Measurements from ENCODE around the gene MACROH2A1. TPM values are rescaled to one million over a fixed set of nuclear protein-coding genes. Genes with fewer than 3 reads are reported as not detected.

The MACROH2A1 gene
- total RNA-seq, 1 experiment from 2014 or later = 83.8 TPM

DNA sequence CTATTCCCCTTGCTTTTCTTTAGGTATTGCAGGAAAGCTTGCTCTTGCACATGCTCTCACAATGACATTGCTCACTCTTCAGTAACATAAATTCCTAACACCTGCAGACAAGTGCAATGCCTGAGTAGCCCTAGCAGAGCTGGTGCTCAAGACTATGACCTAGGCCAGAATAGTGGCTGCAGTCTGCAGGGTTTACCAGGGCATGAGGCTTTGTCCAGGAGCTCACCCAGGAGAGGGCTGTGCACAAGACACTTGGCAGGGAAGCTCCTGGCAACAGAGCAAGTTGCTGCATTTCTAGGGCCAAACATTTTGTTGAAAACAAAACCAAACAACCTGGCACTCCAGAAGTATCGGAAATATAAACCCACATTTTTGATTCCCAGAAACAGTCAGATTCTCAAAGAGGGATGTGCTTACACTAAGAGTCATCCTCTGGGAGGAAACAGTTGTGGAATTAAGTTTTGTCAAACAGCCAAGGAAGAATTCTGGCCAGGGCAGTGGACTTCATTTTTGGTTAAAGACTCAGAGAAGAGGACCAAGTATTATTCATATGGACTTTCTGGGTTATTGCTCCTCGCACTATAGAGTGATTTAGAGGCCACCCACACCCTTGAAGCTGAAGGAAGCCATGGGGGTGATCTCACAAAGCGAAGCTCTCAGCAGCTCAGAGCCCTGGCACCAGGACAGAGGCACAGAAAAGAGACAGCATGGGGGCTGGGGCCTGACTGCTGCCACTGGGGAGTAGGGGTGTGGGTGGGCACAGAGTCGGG lies 44.9 kb downstream of the MACROH2A1 start:
- Mint-ChIP-seq H3K27ac (no peak overlapping the region), H3K4me1 (no peaks in the 10 kb centered on the region), H3K4me3 (no peak overlapping the region), H3K27me3 (ENCODE audit: low read depth) (no peaks in the 10 kb centered on the region), H3K9me3 (no peaks in the 10 kb centered on the region), H3K36me3 (peaks cover 3% of the 10 kb centered on the region)
- ATAC-seq (no peak), DNase-seq (ENCODE audit: low spot score) (no peak)
- ChIA-PET POLR2A (no interaction called here), CTCF (interaction anchor here (0.7 kb wide), 1 partner anchor 163 kb away, joined by 3 read pairs; no protein-coding TSS in a partner anchor)
- no peak for TF ChIP-seq NR1H2 (CRISPR knock-in tag; IDR thresholded peaks at IDR 0.05)
- no peak for TF ChIP-seq ZNF219 (CRISPR knock-in tag; IDR thresholded peaks at IDR 0.05; ENCODE audit: borderline replicate concordance)
- no peak for TF ChIP-seq ESRRA (CRISPR knock-in tag; IDR thresholded peaks at IDR 0.05; ENCODE audit: borderline replicate concordance)
- TF ChIP-seq, protein P1, sequence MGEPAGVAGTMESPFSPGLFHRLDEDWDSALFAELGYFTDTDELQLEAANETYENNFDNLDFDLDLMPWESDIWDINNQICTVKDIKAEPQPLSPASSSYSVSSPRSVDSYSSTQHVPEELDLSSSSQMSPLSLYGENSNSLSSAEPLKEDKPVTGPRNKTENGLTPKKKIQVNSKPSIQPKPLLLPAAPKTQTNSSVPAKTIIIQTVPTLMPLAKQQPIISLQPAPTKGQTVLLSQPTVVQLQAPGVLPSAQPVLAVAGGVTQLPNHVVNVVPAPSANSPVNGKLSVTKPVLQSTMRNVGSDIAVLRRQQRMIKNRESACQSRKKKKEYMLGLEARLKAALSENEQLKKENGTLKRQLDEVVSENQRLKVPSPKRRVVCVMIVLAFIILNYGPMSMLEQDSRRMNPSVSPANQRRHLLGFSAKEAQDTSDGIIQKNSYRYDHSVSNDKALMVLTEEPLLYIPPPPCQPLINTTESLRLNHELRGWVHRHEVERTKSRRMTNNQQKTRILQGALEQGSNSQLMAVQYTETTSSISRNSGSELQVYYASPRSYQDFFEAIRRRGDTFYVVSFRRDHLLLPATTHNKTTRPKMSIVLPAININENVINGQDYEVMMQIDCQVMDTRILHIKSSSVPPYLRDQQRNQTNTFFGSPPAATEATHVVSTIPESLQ (CRISPR knock-in tag; IDR thresholded peaks at IDR 0.05) = no peak
- TF ChIP-seq, protein P2, sequence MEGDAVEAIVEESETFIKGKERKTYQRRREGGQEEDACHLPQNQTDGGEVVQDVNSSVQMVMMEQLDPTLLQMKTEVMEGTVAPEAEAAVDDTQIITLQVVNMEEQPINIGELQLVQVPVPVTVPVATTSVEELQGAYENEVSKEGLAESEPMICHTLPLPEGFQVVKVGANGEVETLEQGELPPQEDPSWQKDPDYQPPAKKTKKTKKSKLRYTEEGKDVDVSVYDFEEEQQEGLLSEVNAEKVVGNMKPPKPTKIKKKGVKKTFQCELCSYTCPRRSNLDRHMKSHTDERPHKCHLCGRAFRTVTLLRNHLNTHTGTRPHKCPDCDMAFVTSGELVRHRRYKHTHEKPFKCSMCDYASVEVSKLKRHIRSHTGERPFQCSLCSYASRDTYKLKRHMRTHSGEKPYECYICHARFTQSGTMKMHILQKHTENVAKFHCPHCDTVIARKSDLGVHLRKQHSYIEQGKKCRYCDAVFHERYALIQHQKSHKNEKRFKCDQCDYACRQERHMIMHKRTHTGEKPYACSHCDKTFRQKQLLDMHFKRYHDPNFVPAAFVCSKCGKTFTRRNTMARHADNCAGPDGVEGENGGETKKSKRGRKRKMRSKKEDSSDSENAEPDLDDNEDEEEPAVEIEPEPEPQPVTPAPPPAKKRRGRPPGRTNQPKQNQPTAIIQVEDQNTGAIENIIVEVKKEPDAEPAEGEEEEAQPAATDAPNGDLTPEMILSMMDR (IDR thresholded peaks at IDR 0.05) = no peak
- TF ChIP-seq CREM (CRISPR knock-in tag; IDR thresholded peaks at IDR 0.05) = no peak

DNA sequence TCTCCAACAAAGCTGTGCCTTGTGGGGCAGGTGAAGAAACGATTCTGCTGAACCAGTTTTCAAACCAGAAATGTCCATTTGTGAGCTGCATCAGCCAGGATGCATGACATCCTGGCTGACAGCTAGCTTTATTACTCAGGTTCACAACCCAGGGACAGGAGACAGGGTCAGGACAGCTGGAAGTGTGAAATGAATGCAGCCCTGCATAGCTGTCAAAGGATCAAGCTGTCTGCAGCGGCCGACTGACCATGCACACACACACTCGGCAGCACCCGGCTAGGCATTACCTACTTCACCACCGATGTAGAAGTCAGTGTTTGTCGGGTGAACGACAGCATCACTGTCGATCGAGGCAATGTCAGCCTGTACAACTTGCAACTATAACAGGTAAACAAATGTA lies 48.5 kb downstream of the MACROH2A1 start:
- H3K4me3 Mint-ChIP-seq = no peak overlapping the region
- DNase-seq (ENCODE audit: low spot score) (no peak), ATAC-seq (no peak)
- H3K36me3 Mint-ChIP-seq = peaks cover 3% of the 10 kb centered on the region
- POLR2A ChIA-PET = no interaction called here
- H3K9me3 Mint-ChIP-seq = no peaks in the 10 kb centered on the region
- TF ChIP-seq ESRRA (CRISPR knock-in tag; IDR thresholded peaks at IDR 0.05; ENCODE audit: borderline replicate concordance) (no peak), ATF1 (CRISPR knock-in tag; IDR thresholded peaks at IDR 0.05) (no peak)
- TF ChIP-seq, protein P2 (IDR thresholded peaks at IDR 0.05) = no peak
- TF ChIP-seq, protein P3, sequence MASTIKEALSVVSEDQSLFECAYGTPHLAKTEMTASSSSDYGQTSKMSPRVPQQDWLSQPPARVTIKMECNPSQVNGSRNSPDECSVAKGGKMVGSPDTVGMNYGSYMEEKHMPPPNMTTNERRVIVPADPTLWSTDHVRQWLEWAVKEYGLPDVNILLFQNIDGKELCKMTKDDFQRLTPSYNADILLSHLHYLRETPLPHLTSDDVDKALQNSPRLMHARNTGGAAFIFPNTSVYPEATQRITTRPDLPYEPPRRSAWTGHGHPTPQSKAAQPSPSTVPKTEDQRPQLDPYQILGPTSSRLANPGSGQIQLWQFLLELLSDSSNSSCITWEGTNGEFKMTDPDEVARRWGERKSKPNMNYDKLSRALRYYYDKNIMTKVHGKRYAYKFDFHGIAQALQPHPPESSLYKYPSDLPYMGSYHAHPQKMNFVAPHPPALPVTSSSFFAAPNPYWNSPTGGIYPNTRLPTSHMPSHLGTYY (CRISPR knock-in tag; IDR thresholded peaks at IDR 0.05) = no peak
- TF ChIP-seq, protein P4, sequence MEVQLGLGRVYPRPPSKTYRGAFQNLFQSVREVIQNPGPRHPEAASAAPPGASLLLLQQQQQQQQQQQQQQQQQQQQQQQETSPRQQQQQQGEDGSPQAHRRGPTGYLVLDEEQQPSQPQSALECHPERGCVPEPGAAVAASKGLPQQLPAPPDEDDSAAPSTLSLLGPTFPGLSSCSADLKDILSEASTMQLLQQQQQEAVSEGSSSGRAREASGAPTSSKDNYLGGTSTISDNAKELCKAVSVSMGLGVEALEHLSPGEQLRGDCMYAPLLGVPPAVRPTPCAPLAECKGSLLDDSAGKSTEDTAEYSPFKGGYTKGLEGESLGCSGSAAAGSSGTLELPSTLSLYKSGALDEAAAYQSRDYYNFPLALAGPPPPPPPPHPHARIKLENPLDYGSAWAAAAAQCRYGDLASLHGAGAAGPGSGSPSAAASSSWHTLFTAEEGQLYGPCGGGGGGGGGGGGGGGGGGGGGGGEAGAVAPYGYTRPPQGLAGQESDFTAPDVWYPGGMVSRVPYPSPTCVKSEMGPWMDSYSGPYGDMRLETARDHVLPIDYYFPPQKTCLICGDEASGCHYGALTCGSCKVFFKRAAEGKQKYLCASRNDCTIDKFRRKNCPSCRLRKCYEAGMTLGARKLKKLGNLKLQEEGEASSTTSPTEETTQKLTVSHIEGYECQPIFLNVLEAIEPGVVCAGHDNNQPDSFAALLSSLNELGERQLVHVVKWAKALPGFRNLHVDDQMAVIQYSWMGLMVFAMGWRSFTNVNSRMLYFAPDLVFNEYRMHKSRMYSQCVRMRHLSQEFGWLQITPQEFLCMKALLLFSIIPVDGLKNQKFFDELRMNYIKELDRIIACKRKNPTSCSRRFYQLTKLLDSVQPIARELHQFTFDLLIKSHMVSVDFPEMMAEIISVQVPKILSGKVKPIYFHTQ (CRISPR knock-in tag; IDR thresholded peaks at IDR 0.05) = no peak
- no peaks in the 10 kb centered on the region for H3K27me3 Mint-ChIP-seq (ENCODE audit: low read depth)
- no peaks in the 10 kb centered on the region for H3K4me1 Mint-ChIP-seq
- no peak overlapping the region for H3K27ac Mint-ChIP-seq
- CTCF ChIA-PET = no interaction called here

DNA sequence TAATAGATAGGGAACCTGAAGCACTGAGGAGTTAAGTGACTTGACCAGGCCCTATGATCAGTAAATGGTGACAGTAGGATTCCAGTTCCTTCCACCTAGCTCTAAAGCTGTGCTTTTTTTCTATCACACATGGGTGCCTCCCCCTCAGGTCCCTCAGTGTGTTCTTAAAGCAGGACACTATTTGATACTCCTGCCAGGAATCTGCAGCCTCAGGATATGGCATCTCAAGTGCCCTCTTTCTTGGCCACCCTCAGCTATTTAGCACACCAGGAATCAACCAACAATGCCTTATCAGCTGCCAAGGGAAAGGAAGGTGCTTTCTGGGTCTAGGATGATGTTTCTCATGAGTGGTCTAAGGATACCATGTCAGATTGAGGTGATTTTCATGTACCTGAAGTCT lies 49.1 kb downstream of the MACROH2A1 start:
- no peaks in the 10 kb centered on the region for H3K4me1 Mint-ChIP-seq

More for the DNA sequence above, 49.1 kb downstream of the MACROH2A1 start:
- Mint-ChIP-seq H3K27me3 (ENCODE audit: low read depth) (no peaks in the 10 kb centered on the region), H3K27ac (no peak overlapping the region), H3K36me3 (peaks cover 3% of the 10 kb centered on the region), H3K9me3 (no peaks in the 10 kb centered on the region), H3K4me3 (no peak overlapping the region)
- ChIA-PET CTCF (no interaction called here), POLR2A (no interaction called here)
- TF ChIP-seq ZBTB21 (CRISPR knock-in tag; IDR thresholded peaks at IDR 0.05; ENCODE audit: borderline replicate concordance) (no peak), TP53 (CRISPR knock-in tag; IDR thresholded peaks at IDR 0.05) (no peak)
- DNase-seq (ENCODE audit: low spot score) (no peak), ATAC-seq (no peak)
